Endothelial cell of umbilical vein (primary cell): ENCODE results near the gene LHFPL2. TPM values are rescaled to one million over a fixed set of nuclear protein-coding genes. Genes with fewer than 3 reads are reported as not detected.

Experiments used
- BruUV-seq: library from RNA; stranded (reverse); fragments of 400-500 nt; replicated peaks from 2 replicates; lab custom pipeline; 2021; lab: Mats Ljungman, UMichigan
- CTCF ChIA-PET: fragments of 300-600, 350-600 bp; sonication (Branson Sonifier 250); formaldehyde crosslinking; loops from one replicate; lab custom pipeline; 2021; ENCODE audit warnings: antibody characterized with exemption, inconsistent platforms; lab: Charles Lee
- POLR2A ChIA-PET: fragments of 300-600, 350-600 bp; sonication (Branson Sonifier 250); formaldehyde crosslinking; loops from one replicate; lab custom pipeline; 2021; ENCODE audit warnings: antibody characterized with exemption, inconsistent platforms; lab: Charles Lee
- DNase-seq: peaks from one replicate; pipeline ENCODE4 v3.0.0-alpha.2; 2011; ENCODE audit warnings: low read depth, low spot score
- FAIRE-seq: peaks from 2 replicates; lab custom pipeline; 2011; peaks lifted over from hg19 to GRCh38; lab: Jason Lieb, UNC
- H2AFZ ChIP-seq: 2 replicates; pipeline ENCODE4 v1.6.0; 2012; ENCODE audit warnings: low read depth, low read length, control low read depth, inconsistent platforms
- H3K27ac ChIP-seq: 2 replicates; pipeline ENCODE4 v1.5.1; 2011; ENCODE audit warnings: low read depth, mild to moderate bottlenecking, control low read depth, low read length, moderate library complexity; ENCODE audit not compliant: insufficient read depth
- H3K27me3 ChIP-seq, 2 experiments: 2 replicates each; pipeline versions ENCODE4 v1.6.0 to v1.6.1; 2011; ENCODE audit warnings: low read length in 2 of 2, mixed read lengths in 1 of 2; ENCODE audit not compliant: control insufficient read depth in 2 of 2, insufficient read depth in 2 of 2
- H3K36me3 ChIP-seq, 2 experiments: 2 replicates in 1 of 2; 3 replicates in 1 of 2; pipeline ENCODE4 v1.5.1; 2011; ENCODE audit warnings: low read length in 2 of 2, mild to moderate bottlenecking in 1 of 2, moderate library complexity in 1 of 2; ENCODE audit not compliant: control insufficient read depth in 2 of 2, insufficient read depth in 2 of 2; ENCODE audit errors: extremely low read depth in 1 of 2
- H3K4me1 ChIP-seq: 3 replicates; pipeline ENCODE4 v1.5.1; 2011; ENCODE audit warnings: mild to moderate bottlenecking, low read length; ENCODE audit not compliant: control insufficient read depth, insufficient read depth; ENCODE audit errors: extremely low read depth
- H3K4me2 ChIP-seq: 2 replicates; pipeline ENCODE4 v1.6.1; 2011; ENCODE audit warnings: low read length, control low read depth, mixed read lengths; ENCODE audit not compliant: insufficient read depth
- H3K4me3 ChIP-seq, 3 experiments: fragments of 200-600 bp in 1 of 3; sonication (generic), shearing (Covaris generic) in 1 of 3; replicated peaks in 1 of 3; 2 replicates each; pipeline ENCODE4 v1.5.1; 2011 to 2016; ENCODE audit warnings: control low read depth in 3 of 3, low read length in 3 of 3, mild to moderate bottlenecking in 2 of 3, inconsistent platforms in 1 of 3, low read depth in 1 of 3, moderate library complexity in 1 of 3; ENCODE audit not compliant: insufficient read depth in 1 of 3
- H3K79me2 ChIP-seq: 2 replicates; pipeline ENCODE4 v1.6.0; 2012; ENCODE audit warnings: low read length, inconsistent platforms; ENCODE audit not compliant: control insufficient read depth, insufficient read depth
- H3K9ac ChIP-seq: replicated peaks from 2 replicates; pipeline ENCODE3; 2011; ENCODE audit warnings: low read length, control low read depth; ENCODE audit not compliant: insufficient read depth; ENCODE audit errors: extremely low read depth
- H3K9me1 ChIP-seq: replicated peaks from 3 replicates; pipeline ENCODE4 v1.6.0; 2011; ENCODE audit warnings: mild to moderate bottlenecking, low read length; ENCODE audit not compliant: control insufficient read depth, insufficient read depth; ENCODE audit errors: extremely low read depth
- H3K9me3 ChIP-seq: replicated peaks from 2 replicates; pipeline ENCODE4 v1.5.1; 2012; ENCODE audit warnings: low read length, inconsistent platforms; ENCODE audit not compliant: control insufficient read depth, insufficient read depth
- H4K20me1 ChIP-seq: replicated peaks from 2 replicates; pipeline ENCODE3; 2011; ENCODE audit warnings: mild to moderate bottlenecking, low read length; ENCODE audit not compliant: control insufficient read depth, insufficient read depth; ENCODE audit errors: extremely low read depth
- EZH2 ChIP-seq: IDR thresholded peaks from 2 replicates; pipeline ENCODE4 v1.6.1; 2012; ENCODE audit warnings: borderline replicate concordance, low read depth, mild to moderate bottlenecking, moderate library complexity, low read length, inconsistent platforms; ENCODE audit not compliant: severe bottlenecking
- FOS ChIP-seq: IDR thresholded peaks from 2 replicates; pipeline ENCODE4 v1.6.1; 2011; ENCODE audit warnings: mild to moderate bottlenecking, low read length, moderate library complexity, borderline replicate concordance; ENCODE audit not compliant: insufficient read depth
- GATA2 ChIP-seq: IDR thresholded peaks from 2 replicates; pipeline ENCODE4 v1.7.0; 2011; ENCODE audit warnings: low read depth, mild to moderate bottlenecking, moderate library complexity, mixed read lengths, low read length; ENCODE audit not compliant: insufficient read length, insufficient read depth
- JUN ChIP-seq: IDR thresholded peaks from 2 replicates; pipeline ENCODE4 v1.6.1; 2011; ENCODE audit warnings: borderline replicate concordance, low read depth; ENCODE audit not compliant: insufficient read length, insufficient read depth
- MYC ChIP-seq: IDR thresholded peaks from one replicate; pipeline ENCODE4 v1.6.1; 2011; ENCODE audit warnings: mild to moderate bottlenecking, low read depth, low read length
- POLR2A ChIP-seq: IDR thresholded peaks from 2 replicates; pipeline ENCODE4 v1.6.1; 2012; ENCODE audit warnings: low read depth, mild to moderate bottlenecking, control low read depth, low read length
- POLR2AphosphoS5 ChIP-seq: IDR thresholded peaks from 2 replicates; pipeline ENCODE4 v1.6.1; 2012; ENCODE audit warnings: low read depth, mild to moderate bottlenecking, control low read depth, low read length, moderate library complexity; ENCODE audit not compliant: insufficient read depth
- dilution Hi-C: fragments of 300-500 bp; cut with MboI; formaldehyde crosslinking; loops from one replicate; pipeline ENCODE4 v1.15.0; 2019; ENCODE audit warnings: low sequenced_read_pairs; ENCODE audit not compliant: extremely low pct_ligation_motif_present
- intact Hi-C: fragments of 100-400 bp; cut with micrococcal nuclease; formaldehyde crosslinking; loops from one replicate; pipeline ENCODE4 v1.10.0; 2022
- polyA plus RNA-seq, 4 experiments: library from polyadenylated mRNA; depleted of rRNA in 3 of 4; stranded (reverse) in 3 of 4; unstranded in 1 of 4; fragments of >200 nt; gene quantifications; 2 replicates each; pipeline versions ENCODE4 v1.2.1 to v1.2.3, GENCODE V29; 2011 to 2012; ENCODE audit warnings: missing spikeins in 1 of 4
- total RNA-seq: library from RNA; stranded (reverse); gene quantifications from 2 replicates; pipeline ENCODE4 v1.2.3, GENCODE V29; 2021
- TF ChIP-seq, protein P1 (sequence below), 2 donors: IDR thresholded peaks; 1 replicate in 1 of 2; 2 replicates in 1 of 2; pipeline ENCODE4 v1.5.1; 2011; ENCODE audit warnings: low read length in 2 of 2, mild to moderate bottlenecking in 2 of 2, moderate library complexity in 2 of 2, control low read depth in 1 of 2, inconsistent platforms in 1 of 2, low read depth in 1 of 2; ENCODE audit not compliant: insufficient read depth in 1 of 2; ENCODE audit errors: extremely low read depth in 1 of 2
- TF ChIP-seq, protein P2 (sequence below): IDR thresholded peaks from 2 replicates; pipeline ENCODE4 v1.6.1; 2011; ENCODE audit not compliant: insufficient read depth, insufficient read length

Gene LHFPL2
- total and polyA plus RNA-seq, 2 donors (not counting 3 experiments of a cell fraction or from before 2014, with no cell fraction given), result 9.6 to 36.3 TPM

DNA sequence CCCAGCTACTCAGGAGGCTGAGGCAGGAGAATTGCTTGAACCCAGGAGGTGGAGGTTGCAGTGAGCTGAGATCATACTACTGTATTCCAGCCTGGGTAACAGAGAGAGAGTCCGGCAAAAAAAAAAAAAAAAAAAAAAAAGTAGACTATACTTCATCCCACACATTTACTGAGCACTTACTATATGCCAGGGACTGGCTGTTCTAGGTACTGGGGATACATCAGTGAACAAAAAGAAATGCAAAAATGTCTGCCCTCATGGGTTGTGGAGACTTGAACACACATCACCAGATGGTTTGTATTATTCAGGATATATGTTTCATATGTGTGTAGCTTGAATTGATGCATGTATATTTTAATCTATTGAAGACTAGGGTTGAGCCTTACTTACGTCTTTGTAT is 2.9 kb upstream of the LHFPL2 start:
- H3K79me2 ChIP-seq, result peaks cover 13% of the 10 kb centered on the region
- no peak overlapping the region for H3K4me2 ChIP-seq
- H3K36me3 ChIP-seq, result no peaks in the 10 kb centered on the region
- no peaks in the 10 kb centered on the region for H3K27me3 ChIP-seq
- H3K9me1 ChIP-seq, result no peaks in the 10 kb centered on the region
- intact Hi-C loops (no loop called here), dilution Hi-C loops (no loop called here)
- TF ChIP-seq FOS (no peak), MYC (no peak), JUN (no peak), GATA2 (no peak), POLR2A (no peak), EZH2 (no peak), POLR2AphosphoS5 (no peak)
- TF ChIP-seq, protein P1, sequence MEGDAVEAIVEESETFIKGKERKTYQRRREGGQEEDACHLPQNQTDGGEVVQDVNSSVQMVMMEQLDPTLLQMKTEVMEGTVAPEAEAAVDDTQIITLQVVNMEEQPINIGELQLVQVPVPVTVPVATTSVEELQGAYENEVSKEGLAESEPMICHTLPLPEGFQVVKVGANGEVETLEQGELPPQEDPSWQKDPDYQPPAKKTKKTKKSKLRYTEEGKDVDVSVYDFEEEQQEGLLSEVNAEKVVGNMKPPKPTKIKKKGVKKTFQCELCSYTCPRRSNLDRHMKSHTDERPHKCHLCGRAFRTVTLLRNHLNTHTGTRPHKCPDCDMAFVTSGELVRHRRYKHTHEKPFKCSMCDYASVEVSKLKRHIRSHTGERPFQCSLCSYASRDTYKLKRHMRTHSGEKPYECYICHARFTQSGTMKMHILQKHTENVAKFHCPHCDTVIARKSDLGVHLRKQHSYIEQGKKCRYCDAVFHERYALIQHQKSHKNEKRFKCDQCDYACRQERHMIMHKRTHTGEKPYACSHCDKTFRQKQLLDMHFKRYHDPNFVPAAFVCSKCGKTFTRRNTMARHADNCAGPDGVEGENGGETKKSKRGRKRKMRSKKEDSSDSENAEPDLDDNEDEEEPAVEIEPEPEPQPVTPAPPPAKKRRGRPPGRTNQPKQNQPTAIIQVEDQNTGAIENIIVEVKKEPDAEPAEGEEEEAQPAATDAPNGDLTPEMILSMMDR (IDR thresholded peaks at IDR 0.05; ENCODE audit: extremely low read depth in 1 of 2, insufficient read depth in 1 of 2, low read depth in 1 of 2, low read length in 2 of 2), result no peak
- TF ChIP-seq, protein P2, sequence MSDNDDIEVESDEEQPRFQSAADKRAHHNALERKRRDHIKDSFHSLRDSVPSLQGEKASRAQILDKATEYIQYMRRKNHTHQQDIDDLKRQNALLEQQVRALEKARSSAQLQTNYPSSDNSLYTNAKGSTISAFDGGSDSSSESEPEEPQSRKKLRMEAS, result no peak
- no peak overlapping the region for H2AFZ ChIP-seq
- CTCF ChIA-PET, result interaction anchor here (0.7 kb wide), 1 partner anchor 331 kb away, joined by 4 read pairs; no protein-coding TSS in a partner anchor
- H3K4me1 ChIP-seq, result peaks cover 17% of the 10 kb centered on the region
- H3K9ac ChIP-seq, result no peak overlapping the region
- DNase-seq (no peak), FAIRE-seq (no peak)
- H3K4me3 ChIP-seq, result no peak overlapping the region
- no TSS peak for BruUV-seq
- no peak overlapping the region for H3K27ac ChIP-seq
- POLR2A ChIA-PET, result no interaction called here
- no peaks in the 10 kb centered on the region for H4K20me1 ChIP-seq
- no peaks in the 10 kb centered on the region for H3K9me3 ChIP-seq
